ENCODE results near the gene CTAGE1. TPM values are rescaled to one million over a fixed set of nuclear protein-coding genes. Genes with fewer than 3 reads are reported as not detected.

The CTAGE1 gene
- total RNA-seq, 1 donor from 2014 or later = not detected

Other genes starting within 250 kb of the CTAGE1 start
- gene GATA6, start 248.3 kb downstream of the CTAGE1 start, total RNA-seq = 56.0 TPM